SK-N-SH (cell line): ENCODE measurements around the gene RNFT2. TPM values are rescaled to one million over a fixed set of nuclear protein-coding genes. Genes with fewer than 3 reads are reported as not detected.

ENCODE experiments used
- CTCF ChIA-PET: fragments of 300-600, 350-600 bp; formaldehyde crosslinking; extraction: SDS; loops from one replicate; lab custom pipeline; 2021; lab: Yijun Ruan, JAX
- POLR2A ChIA-PET: fragments of 350-600 bp; sonication (Branson Sonifier 250); formaldehyde crosslinking; extraction: SDS; loops from one replicate; lab custom pipeline; 2020; ENCODE audit warnings: antibody characterized with exemption, inconsistent platforms; lab: Yijun Ruan, JAX
- DNase-seq: peaks from one replicate; pipeline ENCODE4 v3.0.0; 2012
- H2AFZ ChIP-seq: fragments of 200-600 bp; sonication (generic); 2 replicates; pipeline ENCODE4 v1.8.1; 2016; ENCODE audit warnings: antibody characterized with exemption, mild to moderate bottlenecking, low read depth
- H3F3A ChIP-seq: fragments of 200-600 bp; sonication (generic); replicated peaks from 2 replicates; pipeline ENCODE3; 2016; ENCODE audit warnings: antibody characterized with exemption, mild to moderate bottlenecking; ENCODE audit not compliant: insufficient read depth
- H3K27ac ChIP-seq, 2 experiments: fragments of 200-500 bp in 1 of 2; fragments of 200-600 bp in 1 of 2; sonication (Bioruptor generic) in 1 of 2; sonication (generic), shearing (Covaris generic) in 1 of 2; 2 replicates each; pipeline versions ENCODE4 v1.5.1 to v1.6.1; 2014 to 2016; ENCODE audit warnings: low read depth in 2 of 2, inconsistent platforms in 1 of 2, low read length in 1 of 2, mild to moderate bottlenecking in 1 of 2, mixed read lengths in 1 of 2
- H3K27me3 ChIP-seq: fragments of 200-600 bp; sonication (generic), shearing (Covaris generic); 2 replicates; pipeline ENCODE4 v1.6.1; 2016; ENCODE audit warnings: mixed run types; ENCODE audit not compliant: insufficient read depth
- H3K36me3 ChIP-seq, 2 experiments: fragments of 200-500 bp in 1 of 2; fragments of 200-600 bp in 1 of 2; sonication (Bioruptor generic) in 1 of 2; sonication (generic) in 1 of 2; replicated peaks in 1 of 2; 2 replicates each; pipeline versions ENCODE3 to v1.5.1; 2014 to 2016; ENCODE audit warnings: low read length in 1 of 2, mild to moderate bottlenecking in 1 of 2; ENCODE audit not compliant: insufficient read depth in 2 of 2, control insufficient read depth in 1 of 2
- H3K4me1 ChIP-seq, 2 experiments: fragments of 200-500 bp in 1 of 2; fragments of 200-600 bp in 1 of 2; sonication (Bioruptor generic) in 1 of 2; sonication (generic), shearing (Covaris generic) in 1 of 2; 2 replicates each; pipeline versions ENCODE4 v1.5.1 to v1.6.1; 2014 to 2016; ENCODE audit warnings: low read depth in 1 of 2, low read length in 1 of 2, mixed run types in 1 of 2; ENCODE audit not compliant: insufficient read depth in 2 of 2, control insufficient read depth in 1 of 2
- H3K4me2 ChIP-seq: fragments of 200-600 bp; sonication (generic), shearing (Covaris generic); 2 replicates; pipeline ENCODE4 v1.6.1; 2017; ENCODE audit warnings: mixed run types
- H3K4me3 ChIP-seq, 2 experiments: fragments of 200-500 bp in 1 of 2; fragments of 200-600 bp in 1 of 2; sonication (Bioruptor generic) in 1 of 2; sonication (generic), shearing (Covaris generic) in 1 of 2; 2 replicates each; pipeline versions ENCODE4 v1.5.1 to v1.8.1; 2014 to 2016; ENCODE audit warnings: low read depth in 2 of 2, inconsistent platforms in 1 of 2, low read length in 1 of 2, mild to moderate bottlenecking in 1 of 2, mixed read lengths in 1 of 2, moderate library complexity in 1 of 2
- H3K79me2 ChIP-seq: fragments of 200-600 bp; sonication (generic); 2 replicates; pipeline ENCODE4 v1.8.1; 2017; ENCODE audit warnings: mild to moderate bottlenecking; ENCODE audit not compliant: insufficient read depth
- H3K9ac ChIP-seq: fragments of 200-600 bp; sonication (generic); 2 replicates; pipeline ENCODE4 v1.6.1; 2017; ENCODE audit warnings: mixed run types
- H3K9me2 ChIP-seq: fragments of 200-600 bp; sonication (generic); 2 replicates; pipeline ENCODE4 v1.6.1; 2017; ENCODE audit warnings: mixed run types
- H3K9me3 ChIP-seq: fragments of 200-600 bp; sonication (generic); 2 replicates; pipeline ENCODE4 v1.6.1; 2017; ENCODE audit warnings: mixed run types, mild to moderate bottlenecking, moderate library complexity
- H4K20me1 ChIP-seq: fragments of 200-600 bp; sonication (generic); 2 replicates; pipeline ENCODE4 v1.6.1; 2017; ENCODE audit warnings: mild to moderate bottlenecking, mixed run types; ENCODE audit not compliant: insufficient read depth
- CHD2 ChIP-seq: fragments of 150-350 bp; IDR thresholded peaks from 2 replicates; pipeline ENCODE4 v1.6.1; 2018; ENCODE audit warnings: low read length; ENCODE audit not compliant: partially characterized antibody
- CTCF ChIP-seq: fragments of 200-600 bp; sonication (generic); IDR thresholded peaks from 2 replicates; pipeline ENCODE4 v1.6.1; 2017; ENCODE audit warnings: antibody characterized with exemption, mild to moderate bottlenecking, moderate library complexity
- ELF1 ChIP-seq: IDR thresholded peaks from 2 replicates; pipeline ENCODE4 v1.4.0; 2012
- FOXJ3 ChIP-seq: sonication (generic); formaldehyde crosslinking; IDR thresholded peaks from 2 replicates; pipeline ENCODE4 v1.5.1; 2020; ENCODE audit warnings: mild to moderate bottlenecking, missing genetic modification reagents
- GABPA ChIP-seq: IDR thresholded peaks from 2 replicates; pipeline ENCODE4 v1.4.0; 2012; ENCODE audit warnings: low read depth, mild to moderate bottlenecking
- GATA2 ChIP-seq: sonication (generic); formaldehyde crosslinking; IDR thresholded peaks from 2 replicates; pipeline ENCODE4 v1.5.0; 2020; ENCODE audit warnings: mild to moderate bottlenecking, missing genetic modification reagents
- NFIC ChIP-seq: IDR thresholded peaks from 2 replicates; pipeline ENCODE4 v1.4.0; 2012; ENCODE audit warnings: borderline replicate concordance
- POLR2AphosphoS5 ChIP-seq: IDR thresholded peaks from 2 replicates; pipeline ENCODE4 v1.6.1; 2012; ENCODE audit warnings: low read depth, low read length
- RXRA ChIP-seq: IDR thresholded peaks from 2 replicates; pipeline ENCODE4 v1.4.0; 2012; ENCODE audit warnings: low read depth, mild to moderate bottlenecking, borderline replicate concordance
- SMC3 ChIP-seq: IDR thresholded peaks from 2 replicates; pipeline ENCODE4 v1.6.1; 2012; ENCODE audit warnings: low read depth, low read length, improper control_type of control experiment
- TEAD4 ChIP-seq: IDR thresholded peaks from 2 replicates; pipeline ENCODE4 v1.4.0; 2012; ENCODE audit warnings: mild to moderate bottlenecking, borderline replicate concordance; ENCODE audit not compliant: insufficient read depth
- USF2 ChIP-seq: fragments of 150-350 bp; IDR thresholded peaks from 2 replicates; pipeline ENCODE4 v1.6.1; 2017; ENCODE audit warnings: antibody characterized with exemption, low read length, low read depth, borderline replicate concordance
- WGBS: methylation state at CpG from one replicate; pipeline ENCODE4 v1.1.6; 2017; ENCODE audit warnings: low lambda C conversion rate; 5-methylcytosine and 5-hydroxymethylcytosine counted together
- polyA plus RNA-seq, 3 experiments: library from polyadenylated mRNA; depleted of rRNA; stranded (reverse); fragments of >200 nt; gene quantifications; 2 replicates each; pipeline ENCODE4 v1.2.3, GENCODE V29; 2012

RNFT2 gene
- polyA plus RNA-seq, 1 of the 3 experiments (the other 2 are of a cell fraction) = 3.8 TPM

- H3K9me3 ChIP-seq = no peaks in the 10 kb centered on the region
- no peaks in the 10 kb centered on the region for H3F3A ChIP-seq
- H3K4me1 ChIP-seq = no peaks in the 10 kb centered on the region
- CTCF ChIA-PET = no interaction called here
- no peak overlapping the region for H3K4me3 ChIP-seq
- no peak overlapping the region for H3K9ac ChIP-seq
- POLR2A ChIA-PET = no interaction called here
- no peaks in the 10 kb centered on the region for H3K9me2 ChIP-seq
- no peak overlapping the region for H3K4me2 ChIP-seq
- H4K20me1 ChIP-seq = no peaks in the 10 kb centered on the region
- no peak overlapping the region for H3K27ac ChIP-seq
- no peak overlapping the region for H2AFZ ChIP-seq
- 94% methylated on average over 4 of the region's 4 CpGs for WGBS
- TF ChIP-seq SMC3 (no peak), FOXJ3 (CRISPR knock-in tag) (no peak), GATA2 (CRISPR knock-in tag) (no peak), CHD2 (no peak), NFIC (no peak), CTCF (no peak), USF2 (no peak)
- H3K36me3 ChIP-seq = no peaks in the 10 kb centered on the region
- no peaks in the 10 kb centered on the region for H3K27me3 ChIP-seq
- no peaks in the 10 kb centered on the region for H3K79me2 ChIP-seq
- DNase-seq = no peak
Observed at GRCh38 chr12:116798719-116799118, 60.6 kb downstream of the RNFT2 start.

- H3K4me1 ChIP-seq = no peaks in the 10 kb centered on the region
- H3K9me2 ChIP-seq = no peaks in the 10 kb centered on the region
- H3K4me3 ChIP-seq = no peak overlapping the region
- 80% methylated on average over 6 of the region's 6 CpGs for WGBS
- no peak for TF ChIP-seq ELF1
- TF ChIP-seq USF2 = no peak
- TF ChIP-seq RXRA = no peak
- TF ChIP-seq NFIC = no peak
- TF ChIP-seq POLR2AphosphoS5 = no peak
- TF ChIP-seq GABPA = no peak
- TF ChIP-seq TEAD4 = no peak
- H3K9me3 ChIP-seq = no peaks in the 10 kb centered on the region
- H3F3A ChIP-seq = no peaks in the 10 kb centered on the region
- DNase-seq = no peak
- no peaks in the 10 kb centered on the region for H3K36me3 ChIP-seq
- no peaks in the 10 kb centered on the region for H3K79me2 ChIP-seq
- H4K20me1 ChIP-seq = no peaks in the 10 kb centered on the region
- ChIA-PET CTCF (no interaction called here), POLR2A (no interaction called here)
- H3K27ac ChIP-seq = no peak overlapping the region
- no peaks in the 10 kb centered on the region for H3K27me3 ChIP-seq
- no peak overlapping the region for H3K9ac ChIP-seq
- H2AFZ ChIP-seq = no peak overlapping the region
- H3K4me2 ChIP-seq = no peak overlapping the region
Observed at GRCh38 chr12:116799955-116800354, 61.8 kb downstream of the RNFT2 start.
